HT-29 (cell line): ENCODE data around the gene GNAS. TPM values are rescaled to one million over a fixed set of nuclear protein-coding genes. Genes with fewer than 3 reads are reported as not detected.
A peak's percentile ranks its signal among the peaks of the same experiment; 100 is the strongest.
"Not testable (repeated sequence)": the region's sequence is repeated elsewhere in the genome, so short reads cannot be mapped to it uniquely, and the experiment has no call there.

Experiments used
- DNase-seq: peaks from one replicate; pipeline ENCODE4 v3.0.0-alpha.2; 2015; ENCODE audit warnings: low spot score
- small RNA-seq: library from RNA; depleted of rRNA; stranded (forward); fragments of <200 nt; gene quantifications from one replicate; pipeline ENCODE3, GENCODE V24; 2014
- total RNA-seq: library from RNA; depleted of rRNA; stranded (reverse); fragments of >200 nt; shearing (Covaris generic); gene quantifications from 2 replicates; pipeline ENCODE4 v1.2.3, GENCODE V29; 2014; rRNA removed

Gene GNAS
- total RNA-seq, 1 experiment from 2014 or later = 888 TPM

DNA sequence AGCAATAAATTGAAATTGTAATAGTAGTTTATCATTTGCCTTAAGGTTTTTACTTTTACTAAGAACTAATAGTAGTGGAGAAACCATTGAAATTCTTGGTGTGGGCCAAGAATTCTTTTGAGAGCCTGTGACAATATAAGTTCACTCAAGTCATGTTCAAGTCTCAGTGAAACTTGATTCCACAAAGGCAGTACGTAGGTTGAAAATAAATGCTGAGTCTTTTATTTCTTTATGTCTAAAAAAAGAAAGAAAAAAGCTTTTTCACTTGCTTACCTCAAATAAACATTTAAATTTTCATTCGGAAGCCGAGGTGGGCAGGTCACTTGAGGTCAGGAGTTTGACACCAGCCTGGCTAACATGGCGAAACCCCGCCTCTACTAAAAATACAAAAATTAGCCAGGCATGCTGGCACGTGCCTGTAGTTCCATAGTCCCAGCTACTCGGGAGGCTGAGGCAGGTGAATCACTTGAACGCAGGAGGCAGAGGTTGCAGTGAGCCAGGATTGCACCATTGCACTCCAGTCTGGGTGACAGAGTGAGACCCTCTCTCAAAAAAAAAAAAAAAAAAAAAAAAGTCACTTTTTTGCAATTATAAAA, 70.7 kb downstream of the GNAS start:
- DNase-seq = no peak

DNA sequence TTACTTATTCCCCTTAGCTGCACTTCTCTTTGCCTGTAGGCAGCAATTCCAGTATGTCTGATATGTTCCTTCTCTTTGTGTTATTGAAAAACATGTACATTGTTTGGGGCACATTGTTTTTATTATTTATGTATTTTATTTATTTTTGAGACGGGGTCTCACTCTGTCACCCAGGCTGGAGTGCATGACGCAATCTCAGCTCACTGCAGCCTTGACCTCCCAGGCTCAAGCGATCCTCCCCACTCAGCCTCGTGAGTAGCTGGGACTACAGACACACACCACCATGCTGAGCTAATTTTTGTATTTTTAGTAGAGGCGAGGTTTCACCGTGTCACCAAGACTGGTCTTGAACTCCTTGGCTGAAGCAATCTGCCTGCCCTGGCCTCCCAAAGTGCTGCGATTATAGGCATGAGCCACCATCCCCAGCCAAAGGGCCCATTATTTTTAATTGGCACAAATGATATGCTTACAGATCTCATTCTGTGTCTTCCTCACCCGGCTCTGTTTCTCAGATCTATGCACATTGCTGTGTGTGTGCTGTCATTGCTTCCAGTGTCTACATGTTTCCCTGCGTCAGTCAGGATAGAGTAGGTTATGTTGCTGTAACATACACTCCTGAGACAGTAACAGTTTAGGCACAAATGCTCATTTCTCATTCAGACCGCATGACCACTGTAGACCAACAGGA, 74.4 kb downstream of the GNAS start:
- DNase-seq = no peak

DNA sequence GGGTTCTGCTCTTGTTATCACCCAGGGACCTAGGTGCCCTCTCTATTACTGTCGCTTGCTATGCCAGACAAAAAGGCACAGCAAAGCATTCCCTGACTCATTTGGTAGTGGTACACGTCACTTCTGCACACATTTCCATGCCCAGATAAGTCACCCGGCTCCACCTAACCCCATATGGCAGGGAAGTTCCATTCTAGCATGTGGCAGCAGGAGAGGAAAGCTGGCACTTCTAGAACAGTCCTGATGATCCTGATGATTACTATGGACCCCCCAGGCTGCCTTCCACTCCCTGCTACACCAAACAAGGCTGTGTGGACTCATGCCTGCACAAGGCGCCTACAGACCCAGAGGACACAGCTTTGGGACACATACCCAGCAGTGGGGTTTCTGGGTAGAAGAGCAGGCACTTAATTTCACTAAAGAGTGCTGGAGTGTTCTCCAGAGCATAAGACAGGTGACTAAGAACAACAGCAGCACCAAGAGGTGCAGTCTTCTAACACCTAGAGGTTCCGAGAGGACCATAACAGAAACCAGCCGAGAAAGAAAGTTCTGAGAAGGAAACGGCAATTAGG, 75.1 kb downstream of the GNAS start:
- no peak for DNase-seq

DNA sequence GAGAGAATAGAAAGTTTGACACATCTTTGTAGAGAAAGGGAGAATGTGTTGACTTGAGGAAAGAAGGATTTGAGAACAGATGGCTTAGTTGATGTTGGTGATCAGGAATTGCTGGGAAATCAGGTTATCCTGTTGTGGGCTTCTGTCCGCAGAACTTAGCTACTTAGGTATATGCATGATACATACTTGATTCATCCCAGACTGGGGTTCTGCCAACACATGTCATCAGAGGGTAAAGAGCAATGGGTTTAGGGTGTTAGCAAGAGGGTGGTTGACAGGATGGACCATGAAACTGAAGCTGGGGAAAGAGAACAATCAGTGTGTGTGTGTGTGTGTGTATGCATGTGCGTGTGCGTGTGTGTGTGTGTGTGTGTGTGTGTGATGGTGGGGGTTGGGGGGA, 78.0 kb downstream of the GNAS start:
- DNase-seq = no peak

DNA sequence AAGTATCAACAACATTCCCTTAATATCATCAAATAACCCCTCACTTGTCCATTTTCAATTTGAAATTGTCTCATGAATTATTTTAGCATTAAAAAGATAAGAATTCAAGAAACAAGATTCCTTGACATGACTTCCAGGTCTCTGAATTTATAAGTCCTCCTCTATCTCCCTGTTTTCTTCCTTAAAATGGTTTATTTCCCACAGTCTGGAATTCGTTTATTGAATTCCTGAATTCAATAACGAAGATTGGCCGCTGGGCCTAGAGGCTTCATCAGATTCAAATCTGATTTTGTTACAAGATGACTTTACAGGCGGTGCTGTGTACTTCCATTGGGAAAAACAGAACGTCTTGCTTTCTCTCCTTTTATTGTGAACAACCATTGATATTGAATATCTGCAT, 79.7 kb downstream of the GNAS start:
- DNase-seq = no peak

DNA sequence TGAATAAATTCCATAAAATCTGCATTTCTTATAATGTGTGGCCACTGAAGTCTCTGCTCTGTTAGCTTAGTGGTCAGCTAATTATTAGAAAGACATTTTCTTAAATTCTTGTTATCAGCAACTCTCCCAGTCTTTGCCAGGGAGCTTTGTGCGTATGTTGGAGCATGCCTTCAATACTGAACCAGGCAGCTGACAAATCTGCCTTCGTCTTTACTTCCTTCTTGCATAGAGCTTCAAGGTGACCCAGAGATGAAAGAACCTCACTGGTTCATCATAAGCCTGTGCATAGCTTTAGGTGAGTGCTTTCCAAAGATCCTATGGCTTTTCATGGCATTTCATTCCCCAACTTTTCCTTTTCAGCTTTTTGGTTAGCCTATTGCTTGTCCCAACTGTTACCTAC, 85.6 kb downstream of the GNAS start:
- no peak for DNase-seq

DNA sequence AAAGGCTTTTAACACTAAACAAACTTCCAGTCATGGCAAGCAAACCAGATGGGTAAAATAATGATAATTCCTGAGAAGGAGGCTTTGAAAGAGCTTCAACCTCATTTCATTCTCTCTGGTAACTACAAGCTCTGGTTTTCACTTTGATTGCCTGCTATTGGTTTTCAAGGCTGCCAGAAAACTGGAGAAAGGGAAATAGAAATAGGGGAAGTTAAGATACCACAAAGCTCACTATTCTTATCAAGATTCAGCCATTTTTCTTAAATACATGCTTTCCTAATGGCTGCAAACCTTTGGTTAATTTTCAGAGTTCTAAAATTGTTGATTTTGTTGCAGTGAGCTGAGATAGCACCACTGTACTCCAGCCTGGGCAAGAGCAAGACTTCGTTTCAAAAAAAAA, 86.0 kb downstream of the GNAS start:
- DNase-seq = no peak

DNA sequence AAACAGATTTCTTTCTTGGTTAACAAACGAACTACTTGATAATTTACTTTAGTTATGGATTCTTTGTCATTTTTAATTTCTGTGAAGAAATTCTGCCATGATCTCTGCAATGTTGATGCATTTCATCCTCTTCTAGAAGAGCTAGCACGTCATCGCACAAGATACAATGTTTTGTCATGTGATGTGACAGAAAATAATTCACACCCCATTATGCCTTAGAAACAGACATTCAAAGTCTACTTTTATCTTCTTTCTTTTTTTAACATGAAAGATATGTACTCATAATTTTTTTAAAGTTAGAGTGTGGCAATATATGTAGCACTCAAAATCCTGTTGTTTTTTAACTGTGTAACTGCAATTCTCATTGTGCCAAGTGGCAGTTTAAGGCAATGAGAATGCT, 89.0 kb downstream of the GNAS start:
- no peak for DNase-seq

DNA sequence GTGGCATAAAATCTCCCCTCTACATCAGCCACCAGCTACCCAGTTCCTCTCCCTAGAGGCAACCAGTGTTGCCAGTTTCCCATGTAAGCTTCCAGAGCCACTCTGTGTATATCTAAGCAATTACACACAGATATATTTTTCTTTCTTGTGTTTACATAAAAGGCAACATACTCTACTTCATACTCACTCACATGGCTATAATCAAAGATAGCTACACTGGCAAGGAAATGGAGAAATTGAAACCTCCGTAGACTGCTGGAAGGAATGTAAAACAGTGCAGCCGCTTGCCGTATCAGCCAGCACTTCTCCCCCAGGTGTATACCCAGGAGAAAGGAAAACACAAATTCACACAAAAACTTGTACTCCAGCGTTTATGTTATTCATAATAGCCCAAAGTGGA, 90.0 kb downstream of the GNAS start:
- no peak for DNase-seq

DNA sequence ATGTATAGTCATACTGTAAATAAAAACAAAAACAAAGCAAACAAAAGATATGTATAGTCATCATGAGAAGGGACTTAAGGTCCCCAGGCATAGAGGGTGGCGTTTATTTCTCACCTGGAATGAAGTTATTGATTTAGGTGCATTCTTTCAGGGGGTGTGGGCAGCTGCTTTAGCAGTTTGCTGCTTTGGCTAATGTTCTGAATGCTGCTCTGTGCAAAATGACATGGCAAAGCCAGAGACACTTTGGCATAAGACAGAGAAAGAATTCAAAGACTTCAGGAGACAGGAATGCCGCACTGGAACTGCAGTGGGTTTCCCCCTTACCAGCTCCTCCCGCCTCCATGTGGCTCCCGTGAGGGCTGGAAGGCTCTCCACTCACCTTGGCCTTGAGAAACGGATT, 92.1 kb downstream of the GNAS start:
- DNase-seq = peak; percentile 67

DNA sequence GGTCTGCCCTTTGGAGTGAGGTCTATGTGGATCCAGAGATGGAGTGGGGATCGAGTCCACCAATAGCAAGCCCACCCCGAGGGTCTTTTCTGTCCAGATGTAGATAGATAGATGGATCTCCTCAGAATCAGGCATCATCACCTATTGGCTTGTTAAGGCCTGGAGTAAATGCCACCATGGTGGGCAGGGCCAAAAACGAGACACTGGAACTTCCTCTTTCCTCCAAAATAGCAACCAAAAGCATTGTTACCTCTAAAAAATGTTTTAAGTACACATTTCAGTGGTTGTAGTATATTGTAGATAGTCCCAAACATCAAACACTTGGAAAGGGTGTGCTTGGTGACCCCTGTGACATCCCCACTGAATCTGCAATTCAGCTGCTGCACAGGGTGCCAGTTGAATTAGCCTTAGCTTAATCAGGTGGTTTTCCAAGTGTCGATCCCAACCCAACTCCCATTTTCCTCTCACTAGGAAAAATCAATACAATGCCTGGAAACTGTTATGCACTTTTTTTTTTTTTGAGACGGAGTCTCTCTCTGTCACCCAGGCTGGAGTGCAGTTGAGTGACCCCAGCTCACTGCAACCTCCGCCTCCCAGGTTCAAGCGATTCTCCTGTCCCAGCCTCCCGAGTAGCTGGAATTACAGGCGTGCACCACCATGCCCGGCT, 93.6 kb downstream of the GNAS start:
- DNase-seq = no peak

DNA sequence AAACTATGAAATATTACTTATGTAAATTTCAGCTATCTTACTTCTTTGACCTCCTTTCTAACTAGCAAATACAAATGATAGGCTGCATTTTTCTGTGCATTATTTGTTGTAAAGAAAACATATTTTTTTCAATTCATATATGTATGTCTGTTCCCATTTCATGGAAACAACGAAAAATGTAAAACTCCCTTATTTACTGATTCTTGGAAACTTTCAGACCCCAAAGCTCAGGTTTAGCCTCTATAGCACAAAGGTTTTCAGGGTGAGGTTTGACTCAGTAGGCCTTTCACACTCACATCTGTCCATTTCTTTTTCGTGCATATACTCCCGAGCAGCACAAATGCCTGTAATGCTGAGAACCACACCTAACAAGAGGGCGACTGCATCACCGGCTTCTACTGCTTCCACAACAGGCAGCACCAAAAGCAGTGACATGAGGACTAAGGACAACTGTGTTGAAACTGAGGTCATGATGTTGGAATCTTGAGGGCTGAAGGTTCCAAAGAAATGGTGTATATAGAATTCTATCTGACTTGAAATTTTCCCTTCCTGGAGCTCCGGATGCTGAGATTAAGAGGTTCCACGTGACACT, 95.4 kb downstream of the GNAS start:
- DNase-seq = not testable (repeated sequence)

DNA sequence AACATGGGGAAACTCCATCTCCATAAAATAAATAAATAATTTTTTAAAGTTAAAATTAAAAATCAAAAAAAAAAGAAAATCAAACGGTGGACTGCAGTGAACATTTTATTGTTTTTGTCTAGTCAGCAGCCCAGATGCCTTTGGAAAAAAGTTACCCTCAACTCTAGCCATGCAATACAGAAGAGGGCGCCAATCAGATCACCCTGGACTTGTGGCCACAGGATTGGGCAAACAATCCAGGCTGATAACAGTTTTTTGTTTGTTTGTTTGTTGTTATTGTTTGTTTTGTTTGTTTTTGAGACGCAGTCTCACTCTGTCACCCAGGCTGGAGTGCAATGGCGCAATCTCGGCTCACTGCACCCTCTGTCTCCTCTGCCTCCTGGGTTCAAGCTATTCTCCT, 98.1 kb downstream of the GNAS start:
- DNase-seq = no peak

DNA sequence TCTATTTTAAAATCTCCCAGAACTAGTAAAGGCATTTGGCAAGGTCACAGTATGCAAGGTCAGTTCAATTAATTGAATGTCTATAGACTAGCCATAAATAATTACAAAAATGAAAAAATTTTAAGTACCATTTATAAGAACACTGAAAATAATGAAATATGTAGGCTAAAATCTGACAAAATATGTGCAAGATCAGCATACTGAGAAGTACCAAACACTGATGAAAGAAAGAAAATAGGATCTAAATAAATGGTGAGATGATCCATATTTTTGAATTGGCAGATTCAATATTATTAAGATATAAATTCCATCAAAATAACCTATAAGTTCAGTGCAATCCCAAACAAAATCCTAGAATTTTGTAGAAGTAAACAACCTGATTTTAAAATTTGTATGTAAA, 100.5 kb downstream of the GNAS start:
- DNase-seq = no peak

DNA sequence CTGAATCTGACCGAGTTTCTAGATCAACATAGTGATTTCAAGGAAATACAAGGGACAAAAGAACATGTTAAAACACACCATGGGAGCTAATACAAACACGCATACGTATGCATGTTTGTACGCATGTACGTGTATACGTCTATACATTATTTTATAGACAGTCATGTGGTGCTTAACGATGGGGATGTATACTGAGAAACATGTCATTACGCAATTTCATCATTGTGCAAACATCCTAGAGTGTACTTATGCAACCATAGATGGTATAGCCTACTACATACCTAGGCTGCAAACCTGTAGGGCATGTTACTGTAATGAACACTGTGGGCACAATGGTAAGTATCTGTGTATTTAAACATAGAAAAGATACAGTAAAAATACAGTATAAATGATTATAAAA, 103.6 kb downstream of the GNAS start:
- DNase-seq = peak; percentile 18

DNA sequence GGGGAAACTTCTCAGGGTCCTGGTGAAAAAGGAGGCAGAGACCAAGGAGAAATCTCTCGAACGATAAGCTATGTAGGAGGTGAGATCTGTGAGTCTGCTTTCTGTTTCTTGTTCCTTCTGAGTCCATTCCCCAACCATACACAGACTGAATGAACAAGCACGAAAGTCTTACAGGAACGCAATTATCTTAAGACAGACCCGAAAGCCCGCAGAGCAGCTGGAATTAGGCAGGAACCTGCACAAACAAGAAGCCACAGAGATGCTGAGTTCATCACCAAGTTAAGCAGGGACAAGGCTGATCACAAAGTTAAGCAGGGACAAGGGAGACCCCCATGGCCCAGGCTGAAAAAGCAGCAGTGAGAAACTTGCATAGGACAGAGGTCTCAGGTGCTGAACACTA, 107.1 kb downstream of the GNAS start:
- DNase-seq = no peak

Small RNA genes lying within 50 kb of the gene (small RNA-seq; reads per million reads assigned to genes)
- gene MIR298 (not detected), gene RF02127 (not detected), gene RF02128 (not detected), gene RF02130 (not detected), gene RF02131 (not detected)

Other genes starting within 250 kb of the GNAS start
- gene STX16, start 201.4 kb upstream of the GNAS start, total RNA-seq = 29.2 and 29.5 TPM in 2 replicates
- 21.3 and 21.6 TPM in 2 replicates for gene NPEPL1, start 159.9 kb upstream of the GNAS start, total RNA-seq
- not detected in 2 replicates for gene GNAS-AS1, start 1.8 kb upstream of the GNAS start, total RNA-seq
- gene NELFCD, start 128.5 kb downstream of the GNAS start, total RNA-seq = 117 and 134 TPM in 2 replicates
- 420 and 441 TPM in 2 replicates for gene CTSZ, start 154.5 kb downstream of the GNAS start, total RNA-seq
- gene TUBB1, start 166.7 kb downstream of the GNAS start, total RNA-seq = 0.03 and 0.13 TPM in 2 replicates
- 45.1 and 47.4 TPM in 2 replicates for gene ATP5F1E, start 179.6 kb downstream of the GNAS start, total RNA-seq
- gene PRELID3B, start 190.1 kb downstream of the GNAS start, total RNA-seq = 129 and 139 TPM in 2 replicates